Liver (tissue), 3 donors: Measurements from ENCODE around the gene TMPRSS2.
A peak's percentile ranks its signal among the peaks of the same experiment; 100 is the strongest.

Experiments used
- EGR1 ChIP-seq, 2 donors: IDR thresholded peaks; 2 replicates each; pipeline ENCODE4 v1.6.1; 2016 to 2018; ENCODE audit warnings: antibody characterized with exemption in 2 of 2, low read depth in 2 of 2
- FOXA1 ChIP-seq: IDR thresholded peaks from 2 replicates; pipeline ENCODE4 v1.6.1; 2016; ENCODE audit warnings: antibody characterized with exemption
- FOXA2 ChIP-seq: IDR thresholded peaks from 2 replicates; pipeline ENCODE4 v1.6.1; 2016; ENCODE audit warnings: antibody characterized with exemption
- GABPA ChIP-seq, 2 donors: IDR thresholded peaks in 1 of 2; conservative IDR thresholded peaks in 1 of 2; 2 replicates each; pipeline ENCODE4 v1.6.1; 2016; ENCODE audit warnings: antibody characterized with exemption in 2 of 2, mild to moderate bottlenecking in 1 of 2, moderate library complexity in 1 of 2
- HNF4G ChIP-seq: IDR thresholded peaks from 2 replicates; pipeline ENCODE4 v1.6.1; 2016; ENCODE audit warnings: antibody characterized with exemption
- JUND ChIP-seq, 2 donors: IDR thresholded peaks; 2 replicates each; pipeline ENCODE4 v1.6.1; 2016; ENCODE audit warnings: antibody characterized with exemption in 2 of 2
- RAD21 ChIP-seq, 2 donors: IDR thresholded peaks; 2 replicates each; pipeline ENCODE4 v1.6.1; 2016; ENCODE audit warnings: antibody characterized with exemption in 2 of 2, mild to moderate bottlenecking in 2 of 2
- SP1 ChIP-seq: IDR thresholded peaks from 2 replicates; pipeline ENCODE4 v1.6.1; 2018; ENCODE audit warnings: antibody characterized with exemption, mild to moderate bottlenecking
- TAF1 ChIP-seq: conservative IDR thresholded peaks from 2 replicates; pipeline ENCODE4 v1.6.1; 2016; ENCODE audit warnings: antibody characterized with exemption, mild to moderate bottlenecking
- YY1 ChIP-seq: IDR thresholded peaks from 2 replicates; pipeline ENCODE4 v1.6.1; 2016; ENCODE audit warnings: antibody characterized with exemption, mild to moderate bottlenecking
- TF ChIP-seq, protein P1 (sequence below): fragments of 150-350 bp; IDR thresholded peaks from 2 replicates; pipeline ENCODE4 v1.5.1; 2017; ENCODE audit warnings: improper control_type of control experiment, low read depth, low read length; ENCODE audit not compliant: missing input control
- TF ChIP-seq, protein P2 (sequence below): IDR thresholded peaks from 2 replicates; pipeline ENCODE4 v1.6.1; 2016; ENCODE audit warnings: antibody characterized with exemption
- TF ChIP-seq, protein P3 (sequence below): IDR thresholded peaks from 2 replicates; pipeline ENCODE4 v1.6.1; 2016; ENCODE audit warnings: antibody characterized with exemption
- TF ChIP-seq, protein P4 (sequence below): IDR thresholded peaks from 2 replicates; pipeline ENCODE4 v1.6.1; 2016; ENCODE audit warnings: antibody characterized with exemption
- donor health status: healthy.
- donor health status: healthy.

DNA sequence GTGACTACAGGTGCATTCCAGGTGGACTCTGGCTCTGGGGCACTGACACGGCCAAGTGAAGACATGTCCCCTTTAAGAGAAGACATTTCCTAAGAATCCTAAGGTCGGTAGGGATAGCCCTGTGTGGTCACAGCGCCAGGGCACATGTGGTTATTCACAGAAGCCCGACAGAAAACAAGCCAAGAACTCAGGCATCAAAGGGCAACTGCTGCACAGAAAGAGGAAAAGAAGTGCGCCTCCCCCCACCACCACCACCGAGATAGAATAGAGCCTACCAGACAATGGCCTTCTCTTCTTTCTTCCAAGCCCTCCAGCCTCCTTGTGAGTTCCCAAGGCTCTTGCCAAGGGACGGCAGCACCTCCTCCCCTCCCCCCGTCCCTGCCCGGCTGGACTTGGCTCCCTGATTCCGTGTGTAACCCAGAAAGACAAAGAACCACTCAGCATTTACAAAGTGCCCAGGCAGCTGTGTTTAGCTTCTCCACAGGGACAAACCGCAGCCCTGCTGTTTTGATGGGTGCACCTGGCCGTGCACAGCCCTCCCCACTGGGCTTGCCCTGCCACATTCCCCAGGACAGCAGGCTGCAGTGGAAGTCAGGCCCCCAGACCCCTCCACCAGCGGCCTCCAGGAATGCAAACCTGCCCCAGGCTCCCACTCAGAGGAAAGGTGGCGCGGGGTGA lies 30.2 kb downstream of the TMPRSS2 start:
- TF ChIP-seq, protein P1, sequence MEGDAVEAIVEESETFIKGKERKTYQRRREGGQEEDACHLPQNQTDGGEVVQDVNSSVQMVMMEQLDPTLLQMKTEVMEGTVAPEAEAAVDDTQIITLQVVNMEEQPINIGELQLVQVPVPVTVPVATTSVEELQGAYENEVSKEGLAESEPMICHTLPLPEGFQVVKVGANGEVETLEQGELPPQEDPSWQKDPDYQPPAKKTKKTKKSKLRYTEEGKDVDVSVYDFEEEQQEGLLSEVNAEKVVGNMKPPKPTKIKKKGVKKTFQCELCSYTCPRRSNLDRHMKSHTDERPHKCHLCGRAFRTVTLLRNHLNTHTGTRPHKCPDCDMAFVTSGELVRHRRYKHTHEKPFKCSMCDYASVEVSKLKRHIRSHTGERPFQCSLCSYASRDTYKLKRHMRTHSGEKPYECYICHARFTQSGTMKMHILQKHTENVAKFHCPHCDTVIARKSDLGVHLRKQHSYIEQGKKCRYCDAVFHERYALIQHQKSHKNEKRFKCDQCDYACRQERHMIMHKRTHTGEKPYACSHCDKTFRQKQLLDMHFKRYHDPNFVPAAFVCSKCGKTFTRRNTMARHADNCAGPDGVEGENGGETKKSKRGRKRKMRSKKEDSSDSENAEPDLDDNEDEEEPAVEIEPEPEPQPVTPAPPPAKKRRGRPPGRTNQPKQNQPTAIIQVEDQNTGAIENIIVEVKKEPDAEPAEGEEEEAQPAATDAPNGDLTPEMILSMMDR, result no peak
- TF ChIP-seq YY1 (no peak), GABPA (IDR thresholded peaks at IDR 0.05 in 1 of 2, conservative IDR thresholded peaks at IDR 0.05 in 1 of 2) (no peak), JUND (IDR thresholded peaks at IDR 0.05) (no peak), FOXA1 (no peak), TAF1 (no peak), RAD21 (IDR thresholded peaks at IDR 0.05) (peak in 1 of 2 donors; percentile 48), SP1 (peak; percentile 52), FOXA2 (no peak), EGR1 (IDR thresholded peaks at IDR 0.05; ENCODE audit: low read depth in 2 of 2) (no peak), HNF4G (no peak)
- TF ChIP-seq, protein P2, sequence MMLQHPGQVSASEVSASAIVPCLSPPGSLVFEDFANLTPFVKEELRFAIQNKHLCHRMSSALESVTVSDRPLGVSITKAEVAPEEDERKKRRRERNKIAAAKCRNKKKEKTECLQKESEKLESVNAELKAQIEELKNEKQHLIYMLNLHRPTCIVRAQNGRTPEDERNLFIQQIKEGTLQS, result no peak
- TF ChIP-seq, protein P3, sequence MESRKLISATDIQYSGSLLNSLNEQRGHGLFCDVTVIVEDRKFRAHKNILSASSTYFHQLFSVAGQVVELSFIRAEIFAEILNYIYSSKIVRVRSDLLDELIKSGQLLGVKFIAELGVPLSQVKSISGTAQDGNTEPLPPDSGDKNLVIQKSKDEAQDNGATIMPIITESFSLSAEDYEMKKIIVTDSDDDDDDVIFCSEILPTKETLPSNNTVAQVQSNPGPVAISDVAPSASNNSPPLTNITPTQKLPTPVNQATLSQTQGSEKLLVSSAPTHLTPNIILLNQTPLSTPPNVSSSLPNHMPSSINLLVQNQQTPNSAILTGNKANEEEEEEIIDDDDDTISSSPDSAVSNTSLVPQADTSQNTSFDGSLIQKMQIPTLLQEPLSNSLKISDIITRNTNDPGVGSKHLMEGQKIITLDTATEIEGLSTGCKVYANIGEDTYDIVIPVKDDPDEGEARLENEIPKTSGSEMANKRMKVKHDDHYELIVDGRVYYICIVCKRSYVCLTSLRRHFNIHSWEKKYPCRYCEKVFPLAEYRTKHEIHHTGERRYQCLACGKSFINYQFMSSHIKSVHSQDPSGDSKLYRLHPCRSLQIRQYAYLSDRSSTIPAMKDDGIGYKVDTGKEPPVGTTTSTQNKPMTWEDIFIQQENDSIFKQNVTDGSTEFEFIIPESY, result no peak
- TF ChIP-seq, protein P4, sequence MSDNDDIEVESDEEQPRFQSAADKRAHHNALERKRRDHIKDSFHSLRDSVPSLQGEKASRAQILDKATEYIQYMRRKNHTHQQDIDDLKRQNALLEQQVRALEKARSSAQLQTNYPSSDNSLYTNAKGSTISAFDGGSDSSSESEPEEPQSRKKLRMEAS, result no peak
